KMS-11 (cell line): Measurements from ENCODE around the gene DLL4.

ENCODE experiments used
- H2AFZ ChIP-seq: fragments of 200-600 bp; sonication (generic); 2 replicates; pipeline ENCODE4 v1.6.1; 2016; ENCODE audit warnings: antibody characterized with exemption, mixed run types, low read depth
- H3K27ac ChIP-seq: fragments of 200-600 bp; sonication (generic); 2 replicates; pipeline ENCODE4 v1.6.1; 2016; ENCODE audit warnings: mild to moderate bottlenecking, mixed run types
- H3K27me3 ChIP-seq: fragments of 200-600 bp; sonication (generic); 2 replicates; pipeline ENCODE4 v1.6.1; 2017; ENCODE audit warnings: mild to moderate bottlenecking, low read depth, mixed run types, moderate library complexity; ENCODE audit not compliant: insufficient read depth
- H3K36me3 ChIP-seq: fragments of 200-600 bp; sonication (generic); 2 replicates; pipeline ENCODE4 v1.6.1; 2017; ENCODE audit warnings: mild to moderate bottlenecking, mixed run types; ENCODE audit not compliant: insufficient read depth
- H3K4me1 ChIP-seq: fragments of 200-600 bp; sonication (generic); 2 replicates; pipeline ENCODE4 v1.6.1; 2016; ENCODE audit warnings: mild to moderate bottlenecking, low read depth, mixed run types; ENCODE audit not compliant: poor library complexity, severe bottlenecking
- H3K4me2 ChIP-seq: fragments of 200-600 bp; sonication (generic); 2 replicates; pipeline ENCODE4 v1.7.0; 2016; ENCODE audit warnings: mild to moderate bottlenecking, mixed run types
- H3K4me3 ChIP-seq: fragments of 200-600 bp; sonication (generic); IDR thresholded peaks from 2 replicates; pipeline ENCODE4 v1.6.1; 2017; ENCODE audit warnings: low read depth, low read length, mixed read lengths; ENCODE audit not compliant: insufficient read depth
- H3K79me2 ChIP-seq: fragments of 200-600 bp; sonication (generic); 2 replicates; pipeline ENCODE4 v1.6.1; 2016; ENCODE audit warnings: low read depth, mixed run types; ENCODE audit not compliant: insufficient read depth
- H3K9ac ChIP-seq: fragments of 200-600 bp; sonication (generic); 2 replicates; pipeline ENCODE4 v1.6.1; 2016; ENCODE audit warnings: mild to moderate bottlenecking, mixed run types
- H4K20me1 ChIP-seq: fragments of 200-600 bp; sonication (generic); 2 replicates; pipeline ENCODE4 v1.6.1; 2016; ENCODE audit warnings: mild to moderate bottlenecking, mixed run types; ENCODE audit not compliant: insufficient read depth
- TF ChIP-seq, protein P1 (sequence below): fragments of 200-600 bp; sonication (generic); conservative IDR thresholded peaks from 2 replicates; pipeline ENCODE4 v1.6.1; 2017; ENCODE audit warnings: low read depth, mild to moderate bottlenecking, antibody characterized with exemption, low read length, moderate library complexity, mixed read lengths

DLL4 gene

DNA sequence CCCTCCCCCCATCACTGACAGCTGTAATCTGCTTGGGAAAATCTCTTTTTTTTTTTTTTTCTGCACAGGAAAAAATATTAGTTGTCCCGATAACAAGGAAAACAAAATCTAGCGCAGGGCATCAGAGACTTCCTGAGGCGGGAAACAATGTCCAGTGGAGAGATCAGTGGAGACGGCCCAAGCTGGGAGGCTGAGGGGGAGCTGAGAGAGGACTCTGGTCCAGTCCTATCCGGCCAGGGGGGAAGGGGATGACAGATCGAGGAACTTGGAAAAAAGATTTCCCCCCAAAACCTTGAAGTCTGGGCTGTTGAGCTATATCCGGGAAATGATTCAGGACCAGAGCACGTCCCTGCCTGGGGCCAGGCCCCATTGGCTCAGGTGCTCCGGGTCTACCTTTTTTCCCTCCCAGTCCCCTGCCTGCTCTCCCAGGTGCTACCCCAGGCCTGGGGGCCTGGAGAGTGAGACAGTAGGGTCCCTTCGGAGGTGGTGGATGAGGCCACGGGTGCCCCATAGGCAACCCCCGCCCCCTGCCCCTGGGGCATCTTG, 14.0 kb upstream of the DLL4 start:
- no peaks in the 10 kb centered on the region for H3K36me3 ChIP-seq
- no peaks in the 10 kb centered on the region for H4K20me1 ChIP-seq
- no peak overlapping the region for H3K9ac ChIP-seq
- no peaks in the 10 kb centered on the region for H3K4me1 ChIP-seq
- H3K79me2 ChIP-seq = no peaks in the 10 kb centered on the region
- H2AFZ ChIP-seq = no peak overlapping the region
- TF ChIP-seq, protein P1, sequence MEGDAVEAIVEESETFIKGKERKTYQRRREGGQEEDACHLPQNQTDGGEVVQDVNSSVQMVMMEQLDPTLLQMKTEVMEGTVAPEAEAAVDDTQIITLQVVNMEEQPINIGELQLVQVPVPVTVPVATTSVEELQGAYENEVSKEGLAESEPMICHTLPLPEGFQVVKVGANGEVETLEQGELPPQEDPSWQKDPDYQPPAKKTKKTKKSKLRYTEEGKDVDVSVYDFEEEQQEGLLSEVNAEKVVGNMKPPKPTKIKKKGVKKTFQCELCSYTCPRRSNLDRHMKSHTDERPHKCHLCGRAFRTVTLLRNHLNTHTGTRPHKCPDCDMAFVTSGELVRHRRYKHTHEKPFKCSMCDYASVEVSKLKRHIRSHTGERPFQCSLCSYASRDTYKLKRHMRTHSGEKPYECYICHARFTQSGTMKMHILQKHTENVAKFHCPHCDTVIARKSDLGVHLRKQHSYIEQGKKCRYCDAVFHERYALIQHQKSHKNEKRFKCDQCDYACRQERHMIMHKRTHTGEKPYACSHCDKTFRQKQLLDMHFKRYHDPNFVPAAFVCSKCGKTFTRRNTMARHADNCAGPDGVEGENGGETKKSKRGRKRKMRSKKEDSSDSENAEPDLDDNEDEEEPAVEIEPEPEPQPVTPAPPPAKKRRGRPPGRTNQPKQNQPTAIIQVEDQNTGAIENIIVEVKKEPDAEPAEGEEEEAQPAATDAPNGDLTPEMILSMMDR = no peak
- no peak overlapping the region for H3K4me3 ChIP-seq
- H3K4me2 ChIP-seq = no peak overlapping the region
- H3K27ac ChIP-seq = no peak overlapping the region
- H3K27me3 ChIP-seq = no peaks in the 10 kb centered on the region

DNA sequence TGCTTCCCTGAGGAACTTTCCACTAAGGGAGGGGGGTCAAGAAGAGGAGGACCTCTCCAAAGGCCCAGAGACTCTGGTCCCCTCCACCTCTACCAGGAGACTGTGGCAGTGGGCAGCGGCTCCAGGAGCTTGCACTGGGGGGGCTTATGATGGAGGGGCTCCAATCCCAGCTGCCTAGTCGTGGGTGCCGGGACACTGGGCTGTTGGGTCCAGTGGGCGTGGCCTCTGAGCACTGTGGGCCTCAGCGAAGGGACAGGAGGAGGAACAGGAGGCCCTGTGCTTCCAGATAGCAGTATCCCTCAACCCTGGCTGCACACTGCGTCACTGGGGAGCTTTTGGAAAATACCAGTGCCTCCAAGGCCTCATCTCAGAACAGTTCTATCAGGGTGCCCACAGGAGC, 13.5 kb upstream of the DLL4 start:
- Histone ChIP-seq H3K27ac (no peak overlapping the region), H3K27me3 (no peaks in the 10 kb centered on the region), H3K4me2 (no peak overlapping the region), H2AFZ (no peak overlapping the region), H3K79me2 (no peaks in the 10 kb centered on the region), H4K20me1 (no peaks in the 10 kb centered on the region), H3K9ac (no peak overlapping the region), H3K4me3 (no peak overlapping the region), H3K36me3 (no peaks in the 10 kb centered on the region), H3K4me1 (no peaks in the 10 kb centered on the region)
- TF ChIP-seq, protein P1 = no peak

DNA sequence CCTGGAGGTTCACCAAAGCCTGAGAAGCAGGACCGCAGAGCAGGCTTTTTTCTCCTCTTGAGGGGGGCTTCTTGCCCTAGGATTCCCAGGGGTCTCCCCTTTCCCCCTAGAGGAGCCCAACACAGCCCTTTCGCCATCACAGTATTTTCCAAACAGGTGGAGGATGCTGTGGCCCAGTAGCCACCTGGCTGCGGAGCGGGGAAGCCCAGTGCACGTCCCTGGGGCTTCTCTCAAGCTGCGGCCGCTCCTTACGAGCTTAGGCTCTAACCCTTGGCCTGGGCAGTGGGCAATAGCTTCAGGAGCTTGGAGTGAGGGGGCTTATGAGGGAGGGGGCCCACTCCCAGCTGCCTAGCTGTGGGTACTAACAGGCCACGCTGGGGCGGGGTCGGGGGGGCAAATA, 11.6 kb upstream of the DLL4 start:
- Histone ChIP-seq H3K4me1 (no peaks in the 10 kb centered on the region), H2AFZ (no peak overlapping the region), H3K36me3 (no peaks in the 10 kb centered on the region), H3K4me2 (no peak overlapping the region), H3K79me2 (no peaks in the 10 kb centered on the region), H3K27me3 (no peaks in the 10 kb centered on the region), H3K4me3 (no peak overlapping the region), H4K20me1 (no peaks in the 10 kb centered on the region), H3K9ac (no peak overlapping the region), H3K27ac (no peak overlapping the region)
- TF ChIP-seq, protein P1 = no peak

DNA sequence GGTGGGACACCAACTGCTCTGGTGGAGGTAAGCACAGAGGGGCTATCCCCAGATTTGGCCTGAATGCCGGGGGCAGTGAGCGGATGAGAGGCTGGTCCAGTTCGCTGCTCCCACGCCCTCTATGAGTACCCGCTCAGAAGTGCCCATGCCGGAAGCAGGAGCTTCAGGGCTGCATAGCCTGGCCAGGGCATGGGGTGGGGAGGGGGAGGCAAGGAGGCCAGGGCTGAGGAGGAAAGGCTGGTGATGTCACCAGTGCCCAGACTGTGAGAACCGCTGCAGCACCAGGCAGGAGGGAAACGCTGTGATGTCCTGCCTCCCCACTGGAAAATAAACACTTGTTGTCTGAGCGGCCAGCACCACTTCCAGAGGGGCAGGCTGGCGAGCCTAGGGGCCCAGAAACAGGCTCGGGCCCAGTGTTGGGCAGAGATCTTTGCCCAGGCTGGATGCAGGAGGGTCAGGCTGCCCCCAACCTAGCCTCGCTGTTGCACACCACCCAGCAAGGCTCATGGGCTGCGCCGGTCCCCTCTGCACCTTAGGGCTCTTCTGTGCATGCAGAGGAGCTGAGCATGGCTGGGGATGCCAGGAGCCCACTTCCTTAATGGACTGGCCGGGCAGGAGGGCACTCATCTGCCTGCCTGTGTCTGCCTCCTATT, 10.9 kb upstream of the DLL4 start:
- no peak overlapping the region for H3K4me3 ChIP-seq
- no peak overlapping the region for H3K27ac ChIP-seq
- H3K79me2 ChIP-seq = no peaks in the 10 kb centered on the region
- no peaks in the 10 kb centered on the region for H3K36me3 ChIP-seq
- no peaks in the 10 kb centered on the region for H3K27me3 ChIP-seq
- TF ChIP-seq, protein P1 = no peak
- no peak overlapping the region for H2AFZ ChIP-seq
- H3K4me1 ChIP-seq = no peaks in the 10 kb centered on the region
- H4K20me1 ChIP-seq = no peaks in the 10 kb centered on the region
- no peak overlapping the region for H3K4me2 ChIP-seq
- no peak overlapping the region for H3K9ac ChIP-seq
